GM12864 (cell line): ENCODE data around the gene ARHGAP42.
A peak's percentile ranks its signal among the peaks of the same experiment; 100 is the strongest.

Experiments
- DNase-seq: peaks from one replicate; pipeline ENCODE4 v3.0.0-alpha.2; 2011; ENCODE audit warnings: low read depth
- H3K4me3 ChIP-seq: 2 replicates; pipeline ENCODE4 v1.5.1; 2011; ENCODE audit warnings: mild to moderate bottlenecking, low read depth, low read length, control low read depth
- TF ChIP-seq, protein P1 (sequence below): IDR thresholded peaks from 2 replicates; pipeline ENCODE4 v1.5.1; 2011; ENCODE audit warnings: low read depth, mild to moderate bottlenecking, moderate library complexity, low read length, control low read depth, inconsistent platforms; ENCODE audit errors: missing control alignments

ARHGAP42 gene

DNA sequence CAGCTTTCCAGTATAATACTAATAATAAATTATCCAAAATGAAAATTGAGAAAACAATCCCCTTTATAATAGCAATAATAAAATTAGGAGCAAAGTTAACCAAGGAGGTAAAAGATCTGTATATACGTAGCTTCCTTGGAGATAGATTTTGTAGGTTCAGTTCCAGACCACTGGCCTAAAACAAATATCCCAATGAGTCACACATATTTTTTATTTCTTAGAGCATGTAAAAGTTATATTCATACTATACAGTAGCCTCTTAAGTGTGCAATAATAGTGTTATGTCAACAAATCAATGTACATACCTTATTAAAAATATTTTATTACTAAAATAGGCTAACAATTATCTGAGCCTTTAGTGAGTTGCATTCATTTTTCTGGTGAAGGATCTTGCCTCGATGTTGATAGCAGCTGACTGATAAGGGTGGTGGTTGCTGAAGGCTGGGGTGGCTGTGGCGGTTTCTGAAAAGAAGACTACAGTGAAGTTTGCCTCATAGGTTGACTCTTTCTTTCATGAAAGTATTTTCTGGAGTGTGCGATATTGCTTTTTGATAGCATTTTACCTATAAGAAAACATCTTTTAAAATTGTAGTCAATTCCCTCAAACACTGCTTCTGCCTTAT is 178.5 kb downstream of the ARHGAP42 start:
- TF ChIP-seq, protein P1, sequence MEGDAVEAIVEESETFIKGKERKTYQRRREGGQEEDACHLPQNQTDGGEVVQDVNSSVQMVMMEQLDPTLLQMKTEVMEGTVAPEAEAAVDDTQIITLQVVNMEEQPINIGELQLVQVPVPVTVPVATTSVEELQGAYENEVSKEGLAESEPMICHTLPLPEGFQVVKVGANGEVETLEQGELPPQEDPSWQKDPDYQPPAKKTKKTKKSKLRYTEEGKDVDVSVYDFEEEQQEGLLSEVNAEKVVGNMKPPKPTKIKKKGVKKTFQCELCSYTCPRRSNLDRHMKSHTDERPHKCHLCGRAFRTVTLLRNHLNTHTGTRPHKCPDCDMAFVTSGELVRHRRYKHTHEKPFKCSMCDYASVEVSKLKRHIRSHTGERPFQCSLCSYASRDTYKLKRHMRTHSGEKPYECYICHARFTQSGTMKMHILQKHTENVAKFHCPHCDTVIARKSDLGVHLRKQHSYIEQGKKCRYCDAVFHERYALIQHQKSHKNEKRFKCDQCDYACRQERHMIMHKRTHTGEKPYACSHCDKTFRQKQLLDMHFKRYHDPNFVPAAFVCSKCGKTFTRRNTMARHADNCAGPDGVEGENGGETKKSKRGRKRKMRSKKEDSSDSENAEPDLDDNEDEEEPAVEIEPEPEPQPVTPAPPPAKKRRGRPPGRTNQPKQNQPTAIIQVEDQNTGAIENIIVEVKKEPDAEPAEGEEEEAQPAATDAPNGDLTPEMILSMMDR: no peak
- DNase-seq: no peak
- no peak overlapping the region for H3K4me3 ChIP-seq

DNA sequence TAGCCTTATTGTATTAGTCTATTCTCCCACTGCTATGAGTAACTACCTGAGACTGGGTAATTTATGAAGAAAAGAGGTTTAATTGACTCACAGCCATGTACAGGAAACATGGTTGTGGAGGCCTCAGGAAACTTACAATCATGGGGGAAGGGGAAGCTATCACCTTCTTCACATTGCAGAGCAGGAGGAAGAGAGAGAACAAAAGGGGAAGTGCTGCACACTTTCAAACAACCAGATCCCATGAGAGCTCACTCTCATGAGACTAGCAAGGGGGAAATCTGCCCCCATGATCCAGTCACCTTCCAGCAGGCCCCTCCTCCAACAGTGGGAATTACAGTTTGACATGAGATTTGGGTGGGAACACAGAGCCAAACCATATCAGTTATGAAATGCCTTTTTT is 179.4 kb downstream of the ARHGAP42 start:
- TF ChIP-seq, protein P1: no peak
- peak; percentile 13 for DNase-seq
- H3K4me3 ChIP-seq: no peak overlapping the region

DNA sequence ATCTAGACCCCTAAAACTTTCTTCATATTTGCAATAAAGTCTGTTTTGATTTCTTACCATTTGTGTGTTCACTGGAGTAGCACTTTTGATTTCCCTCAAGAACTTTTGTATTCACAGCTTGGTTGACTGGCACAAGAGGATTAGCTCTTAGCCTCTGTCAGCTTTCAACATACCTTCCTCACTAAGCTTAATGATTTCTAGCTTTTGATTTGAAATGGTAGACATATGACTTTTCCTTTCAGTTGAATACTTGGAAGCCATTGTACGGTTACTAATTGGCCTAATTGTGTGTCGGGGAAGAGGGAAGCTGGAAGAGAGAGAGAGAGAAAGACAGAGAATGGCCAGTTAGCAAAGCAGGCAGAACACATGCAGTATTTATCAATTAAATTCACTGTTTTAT is 180.5 kb downstream of the ARHGAP42 start:
- no peak overlapping the region for H3K4me3 ChIP-seq
- no peak for DNase-seq
- TF ChIP-seq, protein P1: no peak

DNA sequence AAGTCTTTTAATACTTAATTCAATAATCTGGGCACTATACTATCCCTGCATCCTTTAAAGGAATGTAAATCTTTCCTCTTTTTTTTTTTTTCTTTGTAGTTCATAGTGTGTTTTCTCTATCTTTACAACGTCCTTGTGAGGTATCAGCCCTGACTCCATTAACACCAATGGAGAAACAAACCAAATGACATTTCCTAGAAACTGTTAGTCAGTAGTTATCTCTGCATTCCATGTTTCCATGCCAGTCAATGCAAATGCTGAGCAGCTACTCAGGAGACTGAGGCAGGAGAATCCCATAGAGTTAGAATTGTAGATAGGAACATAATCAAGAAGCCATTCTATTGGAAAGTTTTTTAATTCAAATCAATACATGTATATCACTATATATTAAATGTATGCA is 182.2 kb downstream of the ARHGAP42 start:
- TF ChIP-seq, protein P1: no peak
- DNase-seq: no peak
- no peak overlapping the region for H3K4me3 ChIP-seq

DNA sequence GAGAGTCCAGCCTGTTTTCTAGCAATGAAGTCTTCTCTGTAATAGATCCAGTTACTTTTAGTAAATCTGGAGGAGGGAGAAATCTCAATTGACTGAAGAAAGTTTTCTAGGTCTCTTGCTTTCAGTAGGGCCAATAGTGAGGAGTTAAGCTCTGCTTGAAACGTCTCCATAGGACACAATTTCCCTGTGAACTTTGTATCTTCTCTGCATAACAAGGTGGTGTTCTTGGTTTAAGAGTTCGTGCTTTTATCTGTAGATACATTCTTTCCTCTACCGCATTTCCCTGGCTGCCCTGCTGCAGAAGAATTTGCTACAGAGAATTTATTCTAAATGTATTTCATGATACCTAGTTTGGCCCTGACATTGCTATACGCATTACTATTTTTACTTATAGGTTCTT is 183.1 kb downstream of the ARHGAP42 start:
- TF ChIP-seq, protein P1: no peak
- no peak for DNase-seq
- H3K4me3 ChIP-seq: no peak overlapping the region

DNA sequence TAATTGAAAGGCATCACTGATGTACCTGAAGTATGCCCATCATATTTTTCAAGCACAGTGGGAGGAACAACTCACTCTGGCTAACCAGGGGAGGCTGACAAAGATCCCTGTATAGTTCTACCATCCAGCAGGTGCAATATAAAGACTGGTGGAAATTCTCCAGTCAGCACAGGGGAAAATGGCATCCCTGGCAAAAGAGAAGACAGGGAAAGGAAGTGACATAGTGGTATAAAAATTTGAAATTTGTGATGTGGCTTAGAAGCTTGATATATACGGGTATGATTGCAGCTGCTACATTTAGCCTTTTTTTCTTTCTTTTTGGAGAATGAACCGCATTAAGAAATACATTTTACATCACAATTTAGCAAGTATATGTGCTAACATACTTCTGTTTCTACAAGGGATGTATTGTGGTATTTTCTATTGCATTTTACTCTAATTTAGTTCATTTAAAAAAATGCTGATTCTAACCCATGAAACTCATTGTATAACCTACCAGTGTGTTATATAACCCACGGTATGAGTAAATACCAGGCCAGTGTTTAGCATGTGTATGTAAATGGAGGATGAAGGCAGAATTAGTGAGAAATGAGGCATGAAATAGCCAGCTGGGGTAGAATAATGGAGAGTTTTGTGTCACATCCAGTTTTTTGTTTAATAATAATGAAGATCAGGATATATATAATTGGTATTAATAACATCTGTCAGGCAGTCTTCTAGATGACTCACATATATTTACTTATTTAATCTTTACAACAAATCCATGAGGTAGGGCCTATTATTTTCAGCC is 186.1 kb downstream of the ARHGAP42 start:
- DNase-seq: no peak
- TF ChIP-seq, protein P1: no peak
- H3K4me3 ChIP-seq: no peak overlapping the region
